GM12892 (cell line): ENCODE measurements around the gene DES.

Experiments used
- DNase-seq: peaks from one replicate; pipeline ENCODE4 v3.0.0; 2011; ENCODE audit not compliant: insufficient read length
- FAIRE-seq: peaks from 2 replicates; lab custom pipeline; 2011; peaks lifted over from hg19 to GRCh38; lab: Jason Lieb, UNC
- POLR2A ChIP-seq: IDR thresholded peaks from 2 replicates; pipeline ENCODE4 v1.6.1; 2011; ENCODE audit warnings: low read depth, low read length, control low read depth
- POLR2AphosphoS5 ChIP-seq: IDR thresholded peaks from 2 replicates; pipeline ENCODE4 v1.6.1; 2011; ENCODE audit warnings: low read depth, low read length, control low read depth
- TAF1 ChIP-seq: IDR thresholded peaks from 2 replicates; pipeline ENCODE4 v1.6.1; 2011; ENCODE audit warnings: low read depth, mild to moderate bottlenecking, control low read depth, low read length, borderline replicate concordance

The DES gene

DNA sequence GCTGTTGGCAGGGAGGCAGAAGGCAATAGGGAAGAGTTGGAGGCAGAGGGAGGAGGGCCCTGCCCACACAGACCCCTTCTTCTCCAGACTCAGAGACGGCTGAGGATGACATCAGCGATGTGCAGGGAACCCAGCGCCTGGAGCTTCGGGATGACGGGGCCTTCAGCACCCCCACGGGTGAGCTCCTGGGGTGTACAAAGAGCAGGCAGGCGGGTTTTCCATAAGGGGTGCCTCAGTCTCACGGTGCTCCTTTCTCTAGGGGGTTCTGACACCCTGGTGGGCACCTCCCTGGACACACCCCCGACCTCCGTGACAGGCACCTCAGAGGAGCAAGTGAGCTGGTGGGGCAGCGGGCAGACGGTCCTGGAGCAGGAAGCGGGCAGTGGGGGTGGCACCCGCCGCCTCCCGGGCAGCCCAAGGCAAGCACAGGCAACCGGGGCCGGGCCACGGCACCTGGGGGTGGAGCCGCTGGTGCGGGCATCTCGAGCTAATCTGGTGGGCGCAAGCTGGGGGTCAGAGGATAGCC lies 26.5 kb downstream of the DES start:
- TF ChIP-seq POLR2A = no peak
- TF ChIP-seq POLR2AphosphoS5 = no peak
- no peak for TF ChIP-seq TAF1
- DNase-seq = no peak
- no peak for FAIRE-seq

DNA sequence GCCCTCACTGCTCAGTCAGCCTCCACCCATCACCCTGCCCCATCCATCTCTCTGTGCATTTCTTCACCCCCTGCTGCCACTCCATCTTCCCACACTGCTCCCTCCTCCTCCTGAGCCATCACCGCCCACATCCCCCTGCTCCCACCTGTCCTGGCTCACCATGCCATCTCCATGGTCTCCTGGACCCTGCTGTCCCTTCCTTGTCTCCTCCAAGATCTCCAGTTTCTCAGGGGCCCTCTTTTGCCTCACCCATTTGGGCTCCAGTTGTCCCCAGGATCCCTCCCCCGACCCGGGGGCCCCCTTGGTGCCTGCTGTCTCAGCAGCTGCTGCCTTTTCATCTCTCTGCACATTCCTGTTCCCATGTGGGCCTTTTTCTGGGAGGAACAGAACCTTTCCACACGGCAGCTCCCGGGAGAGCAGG lies 27.1 kb downstream of the DES start:
- FAIRE-seq = no peak
- TF ChIP-seq TAF1 = no peak
- TF ChIP-seq POLR2AphosphoS5 = no peak
- no peak for TF ChIP-seq POLR2A
- DNase-seq = no peak

DNA sequence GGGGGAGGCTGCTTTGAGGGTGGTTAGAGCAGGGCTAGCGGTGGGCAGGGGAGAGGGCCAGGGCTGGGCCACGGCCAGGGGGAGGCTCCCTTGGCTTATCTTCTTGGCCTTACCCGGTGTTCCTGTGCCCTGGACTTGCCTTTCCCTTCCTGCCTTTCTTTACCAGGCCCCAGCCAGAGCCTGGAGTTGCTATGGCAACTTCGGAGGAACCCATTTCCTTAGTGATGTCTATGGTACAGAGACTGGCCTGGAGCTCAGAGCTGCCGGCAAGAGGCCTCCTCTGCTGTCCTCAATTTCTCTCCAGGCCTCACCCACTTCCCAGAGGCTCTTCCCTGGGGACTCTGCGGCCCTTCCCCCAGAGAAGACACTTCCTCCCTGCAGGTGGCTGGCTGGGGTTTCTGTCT lies 27.9 kb downstream of the DES start:
- DNase-seq (no peak), FAIRE-seq (no peak)
- TF ChIP-seq POLR2AphosphoS5 = no peak
- TF ChIP-seq TAF1 = no peak
- no peak for TF ChIP-seq POLR2A

DNA sequence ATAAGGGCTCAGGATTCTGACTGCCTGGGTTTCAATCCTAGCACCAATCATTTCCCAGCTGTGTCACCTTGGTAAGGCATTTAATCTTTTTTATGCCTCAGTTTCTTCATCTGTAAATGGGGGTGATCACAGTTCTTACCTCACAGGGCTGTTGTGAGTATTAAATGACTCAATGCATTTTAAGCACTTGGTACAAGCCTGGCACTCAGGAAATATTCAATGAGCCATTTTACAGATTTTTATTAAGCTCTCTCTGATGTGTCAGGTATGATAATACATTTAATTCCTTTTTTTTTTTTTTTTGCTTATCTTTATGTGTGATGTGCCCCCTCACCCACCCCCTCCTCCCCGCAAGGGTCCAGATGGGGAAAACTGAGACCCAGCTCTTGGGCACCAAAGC lies 28.5 kb downstream of the DES start:
- TF ChIP-seq POLR2AphosphoS5 = no peak
- TF ChIP-seq TAF1 = no peak
- TF ChIP-seq POLR2A = no peak
- FAIRE-seq = no peak
- no peak for DNase-seq

DNA sequence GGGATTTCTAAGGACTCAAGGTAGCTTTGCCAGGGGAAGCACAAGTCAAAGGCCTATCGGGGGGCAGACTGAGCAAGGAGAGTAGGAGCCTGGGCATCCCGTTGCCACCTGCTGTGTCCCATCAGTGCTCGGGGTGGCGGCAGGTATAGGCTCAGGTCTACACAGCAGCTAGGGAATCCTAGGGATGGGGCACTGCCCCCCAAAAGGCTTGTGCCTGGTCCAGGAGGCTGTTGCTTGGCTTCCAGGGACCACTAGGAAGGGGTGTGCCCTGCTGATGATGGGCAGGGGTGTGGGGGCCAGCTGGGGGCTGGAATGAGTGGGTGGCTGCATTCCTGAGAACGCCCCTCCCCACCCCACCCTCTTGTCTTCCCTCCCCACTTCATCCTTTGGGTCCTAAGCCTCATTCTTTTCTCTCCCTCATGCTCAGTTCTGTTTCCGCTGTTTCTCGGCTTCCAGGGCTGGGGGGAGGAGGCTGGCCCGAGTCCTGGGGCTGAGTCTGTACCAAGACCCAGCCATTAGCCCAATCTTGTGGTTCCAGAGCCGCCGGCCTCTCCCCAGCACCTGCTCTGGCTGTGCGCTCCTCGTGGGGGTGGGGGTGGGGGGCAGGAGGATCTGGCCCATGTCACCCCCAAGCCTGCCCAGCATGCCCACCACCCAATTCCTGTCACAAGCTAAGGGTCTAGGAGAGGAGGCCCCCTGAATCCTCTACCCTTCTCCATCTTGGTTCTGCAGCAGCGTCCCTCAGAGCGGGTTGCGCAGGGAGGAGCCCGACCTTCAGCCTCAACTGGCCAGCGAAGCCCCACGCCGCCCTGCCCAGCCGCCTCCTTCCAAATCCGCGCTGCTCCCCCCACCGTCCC lies 29.3 kb downstream of the DES start:
- no peak for DNase-seq
- no peak for FAIRE-seq
- TF ChIP-seq POLR2AphosphoS5 = no peak
- no peak for TF ChIP-seq TAF1
- TF ChIP-seq POLR2A = no peak

DNA sequence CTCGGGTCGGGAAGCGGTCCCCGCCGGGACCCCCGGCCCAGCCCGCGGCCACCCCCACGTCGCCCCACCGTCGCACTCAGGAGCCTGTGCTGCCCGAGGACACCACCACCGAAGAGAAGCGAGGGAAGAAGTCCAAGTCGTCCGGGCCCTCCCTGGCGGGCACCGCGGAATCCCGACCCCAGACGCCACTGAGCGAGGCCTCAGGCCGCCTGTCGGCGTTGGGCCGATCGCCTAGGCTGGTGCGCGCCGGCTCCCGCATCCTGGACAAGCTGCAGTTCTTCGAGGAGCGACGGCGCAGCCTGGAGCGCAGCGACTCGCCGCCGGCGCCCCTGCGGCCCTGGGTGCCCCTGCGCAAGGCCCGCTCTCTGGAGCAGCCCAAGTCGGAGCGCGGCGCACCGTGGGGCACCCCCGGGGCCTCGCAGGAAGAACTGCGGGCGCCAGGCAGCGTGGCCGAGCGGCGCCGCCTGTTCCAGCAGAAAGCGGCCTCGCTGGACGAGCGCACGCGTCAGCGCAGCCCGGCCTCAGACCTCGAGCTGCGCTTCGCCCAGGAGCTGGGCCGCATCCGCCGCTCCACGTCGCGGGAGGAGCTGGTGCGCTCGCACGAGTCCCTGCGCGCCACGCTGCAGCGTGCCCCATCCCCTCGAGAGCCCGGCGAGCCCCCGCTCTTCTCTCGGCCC lies 30.1 kb downstream of the DES start:
- DNase-seq (no peak), FAIRE-seq (no peak)
- TF ChIP-seq POLR2A (no peak), POLR2AphosphoS5 (no peak), TAF1 (no peak)

DNA sequence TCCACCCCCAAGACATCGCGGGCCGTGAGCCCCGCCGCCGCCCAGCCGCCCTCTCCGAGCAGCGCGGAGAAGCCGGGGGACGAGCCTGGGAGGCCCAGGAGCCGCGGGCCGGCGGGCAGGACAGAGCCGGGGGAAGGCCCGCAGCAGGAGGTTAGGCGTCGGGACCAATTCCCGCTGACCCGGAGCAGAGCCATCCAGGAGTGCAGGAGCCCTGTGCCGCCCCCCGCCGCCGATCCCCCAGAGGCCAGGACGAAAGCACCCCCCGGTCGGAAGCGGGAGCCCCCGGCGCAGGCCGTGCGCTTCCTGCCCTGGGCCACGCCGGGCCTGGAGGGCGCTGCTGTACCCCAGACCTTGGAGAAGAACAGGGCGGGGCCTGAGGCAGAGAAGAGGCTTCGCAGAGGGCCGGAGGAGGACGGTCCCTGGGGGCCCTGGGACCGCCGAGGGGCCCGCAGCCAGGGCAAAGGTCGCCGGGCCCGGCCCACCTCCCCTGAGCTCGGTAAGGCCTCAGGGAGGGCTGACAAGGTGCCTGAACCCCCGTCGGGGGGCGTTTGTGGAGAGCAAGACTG lies 30.7 kb downstream of the DES start:
- no peak for FAIRE-seq
- TF ChIP-seq POLR2A = no peak
- TF ChIP-seq TAF1 = no peak
- no peak for TF ChIP-seq POLR2AphosphoS5
- no peak for DNase-seq

DNA sequence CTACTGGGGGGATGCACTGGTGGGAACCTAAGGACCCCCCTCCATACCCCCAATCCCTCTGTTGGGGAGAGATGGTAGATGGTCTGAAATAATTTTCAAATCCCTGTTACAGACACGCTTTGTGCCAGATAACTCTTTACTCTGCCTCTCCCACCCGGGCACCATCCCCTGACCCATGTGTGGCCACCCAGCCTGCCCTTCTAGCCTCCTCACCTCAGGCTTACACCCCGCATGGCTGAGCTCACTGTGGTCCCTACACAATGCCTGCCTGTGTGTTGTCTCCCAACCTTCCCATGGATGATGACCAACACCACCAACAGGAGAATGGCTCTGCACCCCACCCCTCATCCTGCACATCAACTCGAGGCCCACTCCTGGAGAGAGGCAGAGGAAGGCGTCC lies 31.4 kb downstream of the DES start:
- FAIRE-seq (no peak), DNase-seq (no peak)
- TF ChIP-seq POLR2A (no peak), TAF1 (no peak), POLR2AphosphoS5 (no peak)

DNA sequence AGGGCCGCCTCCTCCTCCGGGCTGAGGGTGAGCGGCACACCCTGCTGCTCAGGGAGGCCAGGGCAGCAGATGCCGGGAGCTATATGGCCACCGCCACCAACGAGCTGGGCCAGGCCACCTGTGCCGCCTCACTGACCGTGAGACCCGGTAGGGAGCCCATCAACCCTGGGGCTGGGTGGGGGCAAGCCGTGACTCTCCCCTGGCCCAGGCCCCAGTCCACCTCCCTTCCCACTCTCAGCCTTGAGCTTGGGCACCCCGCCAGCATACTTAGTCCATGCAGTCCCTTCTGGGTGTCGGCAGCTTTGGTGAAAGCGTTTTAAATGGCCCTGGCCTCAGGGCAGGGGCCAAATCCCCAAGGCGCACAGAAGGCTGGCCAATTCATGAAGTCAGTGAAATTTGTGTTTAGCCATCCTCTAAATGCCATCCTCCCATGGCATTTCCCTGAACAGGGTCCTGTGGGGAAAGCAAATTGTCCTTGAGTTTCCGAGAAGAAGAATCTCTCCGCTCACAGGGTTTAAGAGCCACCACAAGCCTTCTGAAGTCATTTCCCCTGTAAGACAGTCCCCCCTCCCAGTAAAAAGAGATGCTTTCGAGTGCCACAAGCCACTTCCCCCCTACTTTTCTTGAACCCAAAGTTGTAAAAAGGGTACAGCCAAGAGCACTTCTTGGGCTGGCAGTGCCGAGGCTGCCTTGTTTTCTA lies 33.6 kb downstream of the DES start:
- no peak for DNase-seq
- no peak for FAIRE-seq
- TF ChIP-seq TAF1 (no peak), POLR2A (no peak), POLR2AphosphoS5 (no peak)

DNA sequence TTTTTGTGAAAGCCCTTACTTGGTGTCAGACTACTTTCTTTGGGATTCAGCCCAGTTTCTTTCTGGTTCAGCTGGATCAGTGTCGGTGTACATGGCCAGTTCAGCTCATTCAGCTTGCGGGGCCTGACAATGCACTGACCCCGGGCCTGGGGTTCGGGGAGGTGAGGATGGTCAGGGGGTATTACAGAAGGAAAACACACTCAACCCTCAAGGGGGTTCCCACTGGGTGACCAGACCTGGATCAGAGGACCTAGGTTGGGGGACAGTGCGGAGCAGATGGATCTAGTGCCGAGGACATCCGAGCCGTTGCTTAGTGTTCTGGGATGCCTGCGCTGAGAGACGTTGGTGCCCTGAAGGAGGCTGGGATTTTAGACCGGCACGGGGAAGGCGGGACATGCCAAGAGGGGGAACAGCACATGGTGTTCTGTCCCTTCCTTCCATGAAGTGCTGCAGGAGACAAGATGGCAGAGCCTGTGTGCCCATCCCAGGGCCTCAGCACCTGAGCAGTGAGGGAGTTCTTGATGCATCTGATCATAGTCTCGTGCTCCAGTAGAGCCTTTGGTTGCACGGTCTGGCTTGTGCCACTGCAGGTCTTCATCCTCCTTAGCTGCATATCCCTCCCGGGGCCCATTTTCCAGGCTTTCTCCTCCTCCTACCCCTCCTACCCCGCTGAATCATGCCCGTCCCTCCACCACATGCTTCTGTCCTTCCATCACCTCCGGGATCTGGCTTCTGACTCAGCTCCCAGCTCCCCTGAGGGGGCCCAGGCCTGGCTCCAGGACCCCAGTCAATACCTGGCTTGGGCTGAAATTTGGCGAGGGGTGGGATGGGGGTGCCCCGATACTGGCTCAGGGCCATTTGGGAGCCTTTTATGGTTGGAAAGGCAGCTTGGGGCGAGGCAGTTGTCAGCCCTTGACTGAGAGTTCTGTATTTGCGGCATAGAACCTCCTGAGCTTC lies 34.5 kb downstream of the DES start:
- DNase-seq (no peak), FAIRE-seq (no peak)
- TF ChIP-seq POLR2AphosphoS5 (no peak), TAF1 (no peak), POLR2A (no peak)
